ENCODE results near the gene CNN2. TPM values are rescaled to one million over a fixed set of nuclear protein-coding genes. Genes with fewer than 3 reads are reported as not detected.

The CNN2 gene
- total and polyA plus RNA-seq, 2 donors from 2014 or later = 64.1 to 131 TPM

- no peak overlapping the region for H3K9ac ChIP-seq (ENCODE audit: low read length in 3 of 3)
- H3K27me3 ChIP-seq (ENCODE audit: control insufficient read depth, insufficient read depth, low read length) = no peaks in the 10 kb centered on the region
- H3K36me3 ChIP-seq (ENCODE audit: control insufficient read depth in 2 of 3, insufficient read depth in 3 of 3, low read length in 3 of 3) = peaks cover 0 to 8% (median 0%) of the 10 kb centered on the region in 3 donors
- intact Hi-C loops (cut with DNase I) = no loop called here
- no peaks in the 10 kb centered on the region for H3K4me1 ChIP-seq (ENCODE audit: control insufficient read depth in 2 of 3, insufficient read depth in 2 of 3, low read depth in 1 of 3, low read length in 3 of 3)
- no peak overlapping the region for H3K27ac ChIP-seq (ENCODE audit: low read depth in 2 of 2, low read length in 2 of 2)
- no peak for DNase-seq
- peaks cover 0 to 29% (median 7%) of the 10 kb centered on the region in 3 donors for H3K9me3 ChIP-seq (ENCODE audit: control insufficient read depth in 2 of 3, insufficient read depth in 1 of 3, low read length in 3 of 3)
- TF ChIP-seq, protein P1, sequence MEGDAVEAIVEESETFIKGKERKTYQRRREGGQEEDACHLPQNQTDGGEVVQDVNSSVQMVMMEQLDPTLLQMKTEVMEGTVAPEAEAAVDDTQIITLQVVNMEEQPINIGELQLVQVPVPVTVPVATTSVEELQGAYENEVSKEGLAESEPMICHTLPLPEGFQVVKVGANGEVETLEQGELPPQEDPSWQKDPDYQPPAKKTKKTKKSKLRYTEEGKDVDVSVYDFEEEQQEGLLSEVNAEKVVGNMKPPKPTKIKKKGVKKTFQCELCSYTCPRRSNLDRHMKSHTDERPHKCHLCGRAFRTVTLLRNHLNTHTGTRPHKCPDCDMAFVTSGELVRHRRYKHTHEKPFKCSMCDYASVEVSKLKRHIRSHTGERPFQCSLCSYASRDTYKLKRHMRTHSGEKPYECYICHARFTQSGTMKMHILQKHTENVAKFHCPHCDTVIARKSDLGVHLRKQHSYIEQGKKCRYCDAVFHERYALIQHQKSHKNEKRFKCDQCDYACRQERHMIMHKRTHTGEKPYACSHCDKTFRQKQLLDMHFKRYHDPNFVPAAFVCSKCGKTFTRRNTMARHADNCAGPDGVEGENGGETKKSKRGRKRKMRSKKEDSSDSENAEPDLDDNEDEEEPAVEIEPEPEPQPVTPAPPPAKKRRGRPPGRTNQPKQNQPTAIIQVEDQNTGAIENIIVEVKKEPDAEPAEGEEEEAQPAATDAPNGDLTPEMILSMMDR (IDR thresholded peaks at IDR 0.05; ENCODE audit: borderline replicate concordance, extremely low read depth, insufficient read depth) = no peak
- FAIRE-seq = no peak
- H3K4me3 ChIP-seq (ENCODE audit: low read length in 3 of 3) = no peak overlapping the region
Observed at GRCh38 chr19:1055886-1056620, 29.6 kb downstream of the CNN2 start.

DNA sequence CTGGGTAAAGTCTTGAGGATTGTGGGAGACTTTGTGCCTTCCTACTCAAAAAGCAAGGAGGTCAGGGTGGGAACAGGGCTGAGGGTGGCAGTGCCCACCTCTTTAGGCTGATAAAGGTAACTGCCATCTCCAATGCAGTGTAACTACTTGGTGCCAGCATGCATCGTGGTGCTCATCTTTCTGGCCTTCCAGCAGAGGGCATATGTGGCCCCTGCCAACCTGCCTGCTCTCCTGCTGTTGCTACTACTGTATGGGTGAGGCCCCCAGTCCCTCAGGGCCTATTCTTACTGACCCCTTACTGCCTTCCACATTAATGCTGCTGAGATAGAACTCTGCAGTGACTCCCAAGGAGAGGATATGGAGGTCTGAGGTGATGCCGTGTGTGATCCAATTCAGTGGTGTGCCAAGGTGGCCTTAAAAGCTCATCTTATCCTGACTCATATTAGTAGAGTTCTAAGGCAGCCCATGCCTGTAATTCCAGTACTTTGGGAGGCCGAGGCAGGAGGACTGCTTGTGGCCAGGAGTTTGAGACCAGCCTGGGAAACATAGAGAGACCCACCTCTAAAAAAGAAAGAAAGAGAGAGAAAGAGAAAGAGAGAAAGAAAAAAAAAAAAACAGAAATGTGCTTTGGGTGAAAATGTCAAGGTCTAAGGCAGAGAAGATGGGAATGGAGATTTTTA lies 30.9 kb downstream of the CNN2 start:
- H3K9me3 ChIP-seq (ENCODE audit: control insufficient read depth in 2 of 3, insufficient read depth in 1 of 3, low read length in 3 of 3) = peaks cover 0 to 29% (median 7%) of the 10 kb centered on the region in 3 donors
- H3K27me3 ChIP-seq (ENCODE audit: control insufficient read depth, insufficient read depth, low read length) = no peaks in the 10 kb centered on the region
- TF ChIP-seq, protein P1 (IDR thresholded peaks at IDR 0.05; ENCODE audit: borderline replicate concordance, extremely low read depth, insufficient read depth) = no peak
- H3K4me3 ChIP-seq (ENCODE audit: low read length in 3 of 3) = no peak overlapping the region
- no peak for DNase-seq
- H3K36me3 ChIP-seq (ENCODE audit: control insufficient read depth in 2 of 3, insufficient read depth in 3 of 3, low read length in 3 of 3) = peaks cover 0 to 8% (median 0%) of the 10 kb centered on the region in 3 donors
- intact Hi-C loops (cut with DNase I) = no loop called here
- H3K9ac ChIP-seq (ENCODE audit: low read length in 3 of 3) = no peak overlapping the region
- no peak overlapping the region for H3K27ac ChIP-seq (ENCODE audit: low read depth in 2 of 2, low read length in 2 of 2)
- H3K4me1 ChIP-seq (ENCODE audit: control insufficient read depth in 2 of 3, insufficient read depth in 2 of 3, low read depth in 1 of 3, low read length in 3 of 3) = no peaks in the 10 kb centered on the region
- FAIRE-seq = no peak

DNA sequence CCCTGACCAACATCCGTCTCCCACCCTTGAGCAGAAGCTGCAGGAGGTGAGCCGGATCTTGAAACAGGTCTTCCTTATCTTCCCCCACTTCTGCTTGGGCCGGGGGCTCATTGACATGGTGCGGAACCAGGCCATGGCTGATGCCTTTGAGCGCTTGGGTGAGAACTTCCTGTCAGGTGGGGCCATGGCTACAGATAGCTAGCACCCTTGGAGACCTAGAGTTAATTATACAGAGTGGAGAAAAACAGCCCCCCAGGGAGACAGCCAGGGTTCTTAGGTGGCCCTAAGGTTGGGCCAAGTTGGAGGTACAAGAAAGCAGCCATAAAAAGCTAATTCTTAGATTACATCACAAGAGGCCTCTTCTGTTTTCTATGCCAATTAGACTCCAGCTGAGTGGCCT lies 31.7 kb downstream of the CNN2 start:
- no peak for FAIRE-seq
- no peaks in the 10 kb centered on the region for H3K27me3 ChIP-seq (ENCODE audit: control insufficient read depth, insufficient read depth, low read length)
- no peak overlapping the region for H3K4me3 ChIP-seq (ENCODE audit: low read length in 3 of 3)
- peaks cover 0 to 29% (median 7%) of the 10 kb centered on the region in 3 donors for H3K9me3 ChIP-seq (ENCODE audit: control insufficient read depth in 2 of 3, insufficient read depth in 1 of 3, low read length in 3 of 3)
- no peak overlapping the region for H3K27ac ChIP-seq (ENCODE audit: low read depth in 2 of 2, low read length in 2 of 2)
- H3K9ac ChIP-seq (ENCODE audit: low read length in 3 of 3) = no peak overlapping the region
- peaks cover 0 to 8% (median 0%) of the 10 kb centered on the region in 3 donors for H3K36me3 ChIP-seq (ENCODE audit: control insufficient read depth in 2 of 3, insufficient read depth in 3 of 3, low read length in 3 of 3)
- H3K4me1 ChIP-seq (ENCODE audit: control insufficient read depth in 2 of 3, insufficient read depth in 2 of 3, low read depth in 1 of 3, low read length in 3 of 3) = no peaks in the 10 kb centered on the region
- TF ChIP-seq, protein P1 (IDR thresholded peaks at IDR 0.05; ENCODE audit: borderline replicate concordance, extremely low read depth, insufficient read depth) = no peak
- intact Hi-C loops (cut with DNase I) = no loop called here
- no peak for DNase-seq

Measured in kidney (tissue), 14 donors.